ENCODE measurements around the gene PPL.

PPL gene

GRCh38 chr16:4976611-4977145 is 39.7 kb upstream of the PPL start:
- Histone ChIP-seq H3K27ac (ENCODE audit: low read length) (no peak overlapping the region), H4K20me1 (ENCODE audit: insufficient read depth, low read length) (0 out of 2 replicates have a peak, but pooled peaks cover 3% of the 10 kb centered on the region), H2AFZ (ENCODE audit: low read depth, low read length) (no peak overlapping the region), H3K4me3 (ENCODE audit: low read depth in 1 of 2, low read length in 2 of 2) (no peak overlapping the region), H3K4me2 (ENCODE audit: insufficient read depth, low read length) (no peak overlapping the region), H3K9me3 (ENCODE audit: insufficient read depth, low read length, severe bottlenecking) (no peaks in the 10 kb centered on the region), H3K36me3 (ENCODE audit: insufficient read depth, low read length) (no peaks in the 10 kb centered on the region), H3K27me3 (ENCODE audit: insufficient read depth, low read length, poor library complexity) (peaks cover 3% of the 10 kb centered on the region), H3K9ac (ENCODE audit: low read depth, low read length) (no peak overlapping the region), H3K79me2 (ENCODE audit: insufficient read depth, low read length) (no peaks in the 10 kb centered on the region), H3K4me1 (ENCODE audit: insufficient read depth, low read length) (no peaks in the 10 kb centered on the region)
- TF ChIP-seq, protein P1, sequence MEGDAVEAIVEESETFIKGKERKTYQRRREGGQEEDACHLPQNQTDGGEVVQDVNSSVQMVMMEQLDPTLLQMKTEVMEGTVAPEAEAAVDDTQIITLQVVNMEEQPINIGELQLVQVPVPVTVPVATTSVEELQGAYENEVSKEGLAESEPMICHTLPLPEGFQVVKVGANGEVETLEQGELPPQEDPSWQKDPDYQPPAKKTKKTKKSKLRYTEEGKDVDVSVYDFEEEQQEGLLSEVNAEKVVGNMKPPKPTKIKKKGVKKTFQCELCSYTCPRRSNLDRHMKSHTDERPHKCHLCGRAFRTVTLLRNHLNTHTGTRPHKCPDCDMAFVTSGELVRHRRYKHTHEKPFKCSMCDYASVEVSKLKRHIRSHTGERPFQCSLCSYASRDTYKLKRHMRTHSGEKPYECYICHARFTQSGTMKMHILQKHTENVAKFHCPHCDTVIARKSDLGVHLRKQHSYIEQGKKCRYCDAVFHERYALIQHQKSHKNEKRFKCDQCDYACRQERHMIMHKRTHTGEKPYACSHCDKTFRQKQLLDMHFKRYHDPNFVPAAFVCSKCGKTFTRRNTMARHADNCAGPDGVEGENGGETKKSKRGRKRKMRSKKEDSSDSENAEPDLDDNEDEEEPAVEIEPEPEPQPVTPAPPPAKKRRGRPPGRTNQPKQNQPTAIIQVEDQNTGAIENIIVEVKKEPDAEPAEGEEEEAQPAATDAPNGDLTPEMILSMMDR (IDR thresholded peaks at IDR 0.05; ENCODE audit: borderline replicate concordance, extremely low read depth, low read length, poor library complexity, severe bottlenecking), result no peak
- TF ChIP-seq EZH2 (IDR thresholded peaks at IDR 0.05; ENCODE audit: borderline replicate concordance, low read depth, low read length, severe bottlenecking), result no peak
- no peak for DNase-seq
- no peak for ATAC-seq (ENCODE audit: insufficient read depth, low read depth)

GRCh38 chr16:4976079-4976478 is 39.1 kb upstream of the PPL start:
- no peak for DNase-seq
- TF ChIP-seq EZH2 (IDR thresholded peaks at IDR 0.05; ENCODE audit: borderline replicate concordance, low read depth, low read length, severe bottlenecking), result no peak
- TF ChIP-seq, protein P1 (IDR thresholded peaks at IDR 0.05; ENCODE audit: borderline replicate concordance, extremely low read depth, low read length, poor library complexity, severe bottlenecking), result no peak

GRCh38 chr16:4972938-4973587 is 36.1 kb upstream of the PPL start:
- Histone ChIP-seq H4K20me1 (ENCODE audit: insufficient read depth, low read length) (no peaks in the 10 kb centered on the region), H2AFZ (ENCODE audit: low read depth, low read length) (no peak overlapping the region), H3K27me3 (ENCODE audit: insufficient read depth, low read length, poor library complexity) (no peaks in the 10 kb centered on the region), H3K9me3 (ENCODE audit: insufficient read depth, low read length, severe bottlenecking) (no peaks in the 10 kb centered on the region), H3K4me3 (ENCODE audit: low read depth in 1 of 2, low read length in 2 of 2) (no peak overlapping the region), H3K36me3 (ENCODE audit: insufficient read depth, low read length) (no peaks in the 10 kb centered on the region), H3K4me1 (ENCODE audit: insufficient read depth, low read length) (peaks cover 3% of the 10 kb centered on the region; the same call in 1 of the 2 replicates), H3K9ac (ENCODE audit: low read depth, low read length) (no peak overlapping the region), H3K27ac (ENCODE audit: low read length) (no peak overlapping the region), H3K4me2 (ENCODE audit: insufficient read depth, low read length) (no peak overlapping the region), H3K79me2 (ENCODE audit: insufficient read depth, low read length) (no peaks in the 10 kb centered on the region)
- ATAC-seq (ENCODE audit: insufficient read depth, low read depth) (no peak), DNase-seq (no peak)
- TF ChIP-seq EZH2 (IDR thresholded peaks at IDR 0.05; ENCODE audit: borderline replicate concordance, low read depth, low read length, severe bottlenecking), result no peak
- TF ChIP-seq, protein P1 (IDR thresholded peaks at IDR 0.05; ENCODE audit: borderline replicate concordance, extremely low read depth, low read length, poor library complexity, severe bottlenecking), result no peak

More at GRCh38 chr16:4976079-4976478, 39.1 kb upstream of the PPL start:
- H3K4me3 ChIP-seq (ENCODE audit: low read depth in 1 of 2, low read length in 2 of 2), result no peak overlapping the region
- no peaks in the 10 kb centered on the region for H3K36me3 ChIP-seq (ENCODE audit: insufficient read depth, low read length)
- ATAC-seq (ENCODE audit: insufficient read depth, low read depth), result no peak
- H3K27ac ChIP-seq (ENCODE audit: low read length), result no peak overlapping the region
- no peak overlapping the region for H3K9ac ChIP-seq (ENCODE audit: low read depth, low read length)
- 0 out of 2 replicates have a peak, but pooled peaks cover 3% of the 10 kb centered on the region for H4K20me1 ChIP-seq (ENCODE audit: insufficient read depth, low read length)
- no peak overlapping the region for H3K4me2 ChIP-seq (ENCODE audit: insufficient read depth, low read length)
- H3K27me3 ChIP-seq (ENCODE audit: insufficient read depth, low read length, poor library complexity), result peaks cover 3% of the 10 kb centered on the region
- no peak overlapping the region for H2AFZ ChIP-seq (ENCODE audit: low read depth, low read length)
- no peaks in the 10 kb centered on the region for H3K9me3 ChIP-seq (ENCODE audit: insufficient read depth, low read length, severe bottlenecking)
- no peaks in the 10 kb centered on the region for H3K79me2 ChIP-seq (ENCODE audit: insufficient read depth, low read length)
- H3K4me1 ChIP-seq (ENCODE audit: insufficient read depth, low read length), result no peaks in the 10 kb centered on the region

Measured in DND-41 (cell line).